ENCODE results near the gene STK10.

The STK10 gene

DNA sequence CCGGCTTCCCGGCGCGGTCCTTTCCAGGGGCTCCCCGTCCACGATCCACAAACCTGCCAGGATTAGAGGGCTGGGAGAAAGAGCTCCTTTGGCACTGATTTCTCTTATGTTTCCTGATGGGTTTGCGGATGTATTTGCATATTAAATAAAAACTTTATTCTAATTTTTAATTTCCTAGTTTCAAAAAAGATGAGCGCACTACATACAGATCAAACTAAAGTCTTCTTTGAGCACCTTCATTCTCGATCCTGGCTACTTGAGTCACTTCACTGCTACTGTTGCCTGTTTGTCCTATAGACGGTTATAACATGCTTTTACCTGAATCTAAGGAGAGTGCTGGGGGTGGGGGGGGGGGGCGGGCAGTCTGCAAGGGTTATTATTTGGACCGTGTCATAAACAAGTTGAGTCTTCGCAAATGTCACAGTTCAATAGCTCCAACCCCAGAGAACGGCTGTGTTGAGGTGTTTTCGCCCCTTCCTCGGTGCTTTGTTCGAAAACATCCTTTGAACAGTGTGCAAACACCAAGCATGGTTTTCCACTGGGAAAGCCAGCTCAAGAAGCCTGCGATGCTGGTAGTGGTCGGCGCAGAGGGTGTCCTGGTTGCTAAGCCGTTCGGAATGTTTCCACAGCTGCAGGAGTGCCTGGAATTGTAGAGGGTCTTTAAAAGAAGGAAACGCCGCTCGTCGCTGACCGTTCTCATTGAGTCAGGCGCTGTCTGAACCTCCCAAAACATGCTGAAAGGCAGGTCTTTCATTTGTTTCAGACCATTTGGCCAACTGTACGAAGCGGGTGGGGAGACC lies 1.1 kb upstream of the STK10 start:
- no peak for DNase-seq

DNA sequence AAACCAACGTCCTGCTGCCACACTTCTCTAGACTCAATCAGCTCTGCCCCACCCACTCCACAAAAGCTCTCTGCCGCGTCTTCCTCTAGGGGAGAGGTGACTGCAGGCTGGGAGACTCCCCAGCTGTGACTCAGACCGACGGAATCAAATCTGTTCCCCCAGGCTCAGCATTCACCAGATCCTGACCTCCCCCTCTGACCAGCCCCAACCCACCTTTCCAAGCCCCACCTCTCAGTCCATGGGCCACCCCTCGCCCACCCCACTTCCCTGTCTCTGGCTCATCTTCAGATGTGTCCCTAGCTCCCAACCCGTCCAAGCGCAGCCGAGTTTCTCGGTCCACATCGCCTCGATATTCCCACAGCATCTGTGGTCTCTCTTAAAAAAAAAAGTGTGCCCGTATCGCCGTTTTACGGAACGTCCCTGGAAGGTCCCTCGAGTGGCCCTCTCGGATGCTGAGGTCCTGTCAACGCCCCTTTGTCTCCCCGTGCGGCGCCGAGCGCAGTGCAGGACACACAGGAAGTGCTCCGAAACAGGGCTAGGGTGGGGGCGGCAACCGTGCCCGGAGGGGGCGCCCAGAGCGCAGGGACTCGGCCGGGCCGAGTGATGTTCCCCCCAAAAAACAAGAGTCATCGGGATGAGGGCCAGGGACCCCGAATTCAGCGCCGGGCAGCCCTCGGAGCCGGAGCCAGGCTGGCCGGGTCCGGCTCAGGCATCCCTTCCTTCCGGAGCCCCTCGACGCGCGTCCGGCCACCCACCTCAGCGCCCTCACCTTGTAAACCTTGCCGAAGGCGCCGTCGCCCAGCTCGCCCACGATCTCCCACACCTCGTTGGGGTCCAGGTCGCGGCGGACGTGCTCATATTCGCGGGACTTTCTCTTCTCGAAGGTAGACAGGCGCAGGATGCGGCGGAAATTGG lies 649 bp downstream of the STK10 start:
- DNase-seq: peak; percentile 76

DNA sequence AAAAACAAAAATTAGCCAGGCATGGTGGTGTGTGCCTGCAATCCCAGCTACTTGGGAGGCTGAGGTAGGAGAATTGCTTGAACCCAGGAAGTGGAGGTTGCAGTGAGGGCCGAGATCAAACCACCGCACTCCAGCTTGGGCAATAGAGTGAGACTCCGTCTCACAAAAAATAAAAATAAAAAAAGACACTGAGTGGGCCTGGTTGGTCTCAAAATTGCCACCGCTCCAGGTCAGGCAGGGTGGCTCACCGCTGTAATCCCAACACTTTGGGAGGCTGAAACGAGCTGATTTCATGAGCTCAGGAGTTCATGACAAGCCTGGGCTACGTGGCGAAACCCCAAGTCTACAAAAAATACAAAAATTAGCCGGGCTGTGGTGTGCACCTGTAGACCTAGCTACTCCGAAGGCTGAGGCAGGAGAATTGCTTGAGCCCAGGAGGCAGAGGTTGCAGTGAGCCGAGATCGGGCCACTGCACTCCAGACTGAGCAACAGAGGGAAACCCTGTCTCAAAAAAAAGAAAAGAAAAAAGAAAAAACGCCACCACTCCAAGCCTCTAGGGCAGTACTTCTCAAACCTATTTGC lies 1.8 kb downstream of the STK10 start:
- no peak for DNase-seq

DNA sequence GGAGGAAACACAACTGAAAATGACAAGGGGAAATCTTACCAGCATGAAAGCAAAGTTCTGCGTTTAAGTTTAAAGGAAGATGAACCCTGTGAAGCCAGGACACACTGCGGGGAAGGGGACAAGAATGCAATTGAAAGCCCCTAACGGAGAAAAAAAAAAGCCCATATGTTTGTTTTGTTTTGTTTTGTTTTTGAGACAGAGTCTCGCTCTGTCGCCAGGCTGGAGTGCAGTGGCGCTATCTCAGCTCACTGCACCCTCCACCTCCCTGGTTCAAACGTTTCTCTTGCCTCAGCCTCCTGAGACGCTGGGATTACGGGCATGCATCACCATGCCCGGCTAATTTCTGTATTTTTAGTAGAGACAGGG lies 2.9 kb downstream of the STK10 start:
- DNase-seq: no peak

DNA sequence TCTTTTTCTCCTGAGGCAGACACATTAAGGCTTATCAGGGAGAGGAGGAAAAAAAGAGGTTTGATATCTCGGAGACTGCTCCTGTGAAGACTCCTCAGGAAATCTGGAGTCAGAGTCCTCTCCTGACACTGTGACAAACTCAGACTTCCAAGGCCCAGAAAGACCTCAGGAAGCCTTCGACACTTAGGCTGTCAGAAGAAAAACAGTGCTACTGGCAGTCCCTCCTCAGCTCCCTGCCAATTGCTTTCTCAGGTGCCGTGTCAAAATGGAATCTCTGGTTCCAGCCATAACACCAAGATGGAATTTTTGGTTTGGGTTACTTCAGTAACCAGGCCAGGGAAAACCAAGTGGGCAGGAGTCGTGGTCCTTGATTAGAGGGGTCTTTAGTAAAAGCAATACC lies 4.1 kb downstream of the STK10 start:
- DNase-seq: no peak

DNA sequence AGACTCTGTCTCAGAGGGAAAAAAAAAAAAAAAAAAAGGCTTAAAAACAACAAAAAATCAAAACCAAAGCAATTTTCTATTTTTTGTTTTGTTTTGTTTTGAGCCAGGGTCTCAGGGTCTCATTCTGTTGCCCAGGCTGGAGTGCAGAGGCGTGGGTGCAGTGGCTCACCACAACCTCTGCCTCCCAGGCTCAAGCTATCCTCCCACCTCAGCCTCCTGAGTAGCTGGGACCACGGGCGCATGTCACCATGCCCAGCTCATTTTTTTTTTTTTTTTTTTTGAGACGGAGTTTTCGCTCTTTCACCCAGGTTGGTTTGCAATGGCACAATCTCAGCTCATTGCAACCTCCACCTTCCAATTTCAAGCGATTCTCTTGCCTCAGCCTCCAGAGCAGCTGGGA lies 5.7 kb downstream of the STK10 start:
- DNase-seq: no peak

DNA sequence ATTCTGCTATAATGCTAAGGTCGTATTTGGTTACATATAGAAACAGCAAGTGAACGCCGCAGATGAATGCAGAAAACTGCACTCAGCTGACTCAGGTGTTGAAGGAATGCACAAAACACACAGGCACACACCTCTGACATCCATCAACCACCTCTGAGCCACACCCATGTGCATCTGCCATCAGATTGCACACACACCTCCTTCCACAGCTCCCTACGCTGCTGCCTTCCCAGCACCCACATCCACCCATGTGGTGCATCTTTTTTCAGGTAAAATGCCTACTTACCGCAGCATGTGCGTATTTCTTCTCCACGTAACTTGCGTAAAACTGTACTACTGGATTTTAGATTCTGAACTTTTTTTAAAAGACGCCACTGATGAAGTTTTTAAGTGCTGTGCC lies 7.1 kb downstream of the STK10 start:
- no peak for DNase-seq

DNA sequence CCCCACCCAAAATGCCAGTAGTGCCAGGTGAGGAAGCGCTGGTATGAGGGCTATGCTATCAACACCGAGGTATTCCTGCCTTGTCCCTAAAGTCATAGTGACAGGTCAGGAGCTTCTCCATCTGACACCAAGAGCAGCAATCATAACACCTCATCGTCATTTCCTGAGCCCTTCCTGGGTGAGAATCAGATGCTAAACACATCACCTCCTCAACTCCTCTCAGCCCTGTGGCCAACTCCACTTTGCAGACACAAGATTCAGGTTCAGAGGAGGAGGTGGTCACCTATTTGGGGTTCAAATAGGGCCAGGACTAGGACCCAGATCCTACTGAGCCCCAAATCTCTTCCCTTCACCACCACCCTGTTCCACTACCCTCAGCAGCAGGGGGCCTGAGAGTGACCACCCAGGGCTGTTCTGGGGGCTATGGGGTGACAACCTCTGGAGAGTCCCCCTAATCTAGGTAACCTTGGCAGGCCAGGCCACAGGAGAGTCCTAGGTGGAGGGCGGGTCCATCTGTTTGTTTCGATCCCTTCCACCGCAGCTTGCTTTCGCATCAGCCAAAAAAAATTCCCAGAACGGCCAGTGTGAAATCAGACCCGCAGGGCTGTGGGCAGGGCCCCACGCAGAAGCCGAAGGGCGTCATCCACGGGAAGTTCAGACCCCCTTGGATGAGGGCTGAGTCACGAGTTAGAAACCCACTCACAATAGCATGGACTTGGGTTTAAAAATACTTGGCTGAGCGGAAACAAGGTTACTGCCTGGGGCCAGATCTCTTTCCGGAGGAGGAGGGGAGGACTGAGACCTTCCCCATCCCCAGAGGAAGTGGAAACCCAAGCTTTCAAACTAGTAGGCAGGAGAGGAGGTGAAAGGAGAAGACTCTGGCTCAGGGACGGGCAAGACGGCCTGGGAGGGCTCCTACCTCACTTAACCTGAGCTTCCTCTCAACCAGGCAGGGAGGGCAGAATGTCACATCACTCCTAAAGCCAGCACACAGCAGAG lies 8.7 kb downstream of the STK10 start:
- DNase-seq: peak; percentile 60

DNA sequence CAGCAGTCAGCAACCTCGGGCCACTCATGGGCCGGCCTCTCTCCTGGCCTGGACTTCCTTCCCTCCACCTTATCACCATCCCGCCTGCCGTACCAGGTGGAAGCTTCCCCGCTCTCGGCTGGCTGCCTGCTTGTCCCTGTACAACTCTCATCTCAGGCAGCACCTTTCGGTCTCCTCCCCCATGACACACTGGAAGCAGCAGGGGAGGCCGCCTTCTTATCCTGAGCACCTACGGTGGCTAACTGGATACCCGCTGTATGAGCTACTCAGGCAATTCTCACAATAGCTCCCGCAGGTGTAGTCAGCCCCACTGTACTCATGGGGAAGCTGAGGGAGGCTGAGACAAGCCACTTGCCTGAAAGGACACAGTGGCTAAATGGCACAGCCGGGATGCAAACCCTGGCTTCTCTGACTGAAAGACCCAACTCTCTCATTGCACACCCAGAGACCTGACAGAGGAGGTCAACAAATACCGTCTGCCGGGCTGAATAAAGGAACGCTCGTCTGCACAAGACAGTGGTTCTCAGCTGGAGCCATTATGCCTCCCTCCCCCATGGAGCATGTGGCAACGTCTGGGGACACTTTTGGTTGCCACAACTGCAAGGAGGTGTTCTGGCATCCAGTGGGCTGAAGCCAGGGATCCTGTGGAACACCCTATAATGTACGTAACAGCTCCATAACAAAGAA lies 9.6 kb downstream of the STK10 start:
- peak; percentile 24 for DNase-seq

DNA sequence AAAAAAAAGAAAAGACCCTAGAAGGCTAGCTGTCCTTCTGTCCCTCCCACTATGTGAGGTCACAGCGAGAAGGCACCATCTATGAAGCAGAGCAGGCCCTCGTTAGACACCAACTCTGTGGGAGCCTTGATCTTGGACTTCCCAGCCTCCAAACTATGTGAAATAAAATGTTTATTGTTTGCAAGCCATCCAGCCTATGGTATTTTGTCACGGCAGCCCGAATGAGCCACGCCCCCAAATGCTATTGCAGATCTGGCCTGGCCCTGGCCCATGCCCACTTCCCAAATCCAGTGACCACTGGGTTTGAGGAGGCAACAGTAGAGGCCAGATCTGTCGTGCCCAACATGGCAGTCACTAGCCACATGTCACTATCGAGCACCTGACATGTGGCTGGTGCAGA lies 10.8 kb downstream of the STK10 start:
- no peak for DNase-seq

DNA sequence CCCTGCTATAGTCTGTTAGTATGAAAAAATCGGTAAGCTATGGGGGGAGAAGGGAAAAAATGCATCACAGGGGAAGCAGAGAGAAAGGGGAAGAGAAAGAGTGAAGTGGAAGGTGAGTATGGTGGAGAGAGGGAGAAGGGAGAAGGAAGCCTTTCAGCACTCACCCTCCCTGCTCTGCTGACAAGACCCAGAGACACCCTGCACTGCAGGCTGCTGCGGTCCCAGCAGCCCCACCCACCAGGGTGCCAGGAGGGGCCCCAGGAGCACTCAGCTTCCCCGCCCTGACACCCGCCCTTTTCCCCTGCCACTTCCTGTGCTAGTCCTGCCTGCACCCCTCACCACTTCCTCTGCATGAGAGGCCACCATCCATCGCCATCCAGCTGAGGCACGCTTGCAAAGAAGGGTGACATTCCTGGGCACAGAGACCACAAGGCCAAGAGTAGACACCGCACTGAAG lies 12.7 kb downstream of the STK10 start:
- peak; percentile 88 for DNase-seq

DNA sequence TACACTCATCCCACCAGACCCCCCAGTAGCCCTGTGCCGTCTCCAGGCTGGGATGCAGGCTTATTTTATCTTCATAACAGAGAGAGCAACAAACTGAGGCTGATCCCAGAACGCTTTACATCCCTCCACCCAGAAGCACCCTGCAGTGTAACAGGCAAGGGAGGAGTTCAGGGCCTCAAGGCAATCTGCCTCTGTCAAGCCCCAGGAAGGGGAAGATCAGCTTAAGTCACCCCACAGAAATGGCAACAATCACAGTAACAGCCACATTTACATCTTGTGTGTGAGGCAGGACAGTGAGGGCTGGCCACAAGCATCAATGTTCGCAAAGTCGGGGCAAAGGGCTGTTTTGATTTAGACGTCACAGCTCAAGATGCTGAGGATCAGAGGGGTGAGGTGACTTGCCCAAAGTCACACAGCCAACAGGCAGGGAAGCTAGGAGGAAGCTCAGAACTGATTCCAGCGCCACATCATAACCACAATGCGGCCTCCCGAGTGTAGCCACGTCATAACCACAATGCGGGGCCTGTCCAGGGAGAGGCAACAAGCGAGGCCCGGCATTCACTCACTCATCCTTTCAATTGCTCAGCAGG lies 14.4 kb downstream of the STK10 start:
- peak; percentile 83 for DNase-seq

DNA sequence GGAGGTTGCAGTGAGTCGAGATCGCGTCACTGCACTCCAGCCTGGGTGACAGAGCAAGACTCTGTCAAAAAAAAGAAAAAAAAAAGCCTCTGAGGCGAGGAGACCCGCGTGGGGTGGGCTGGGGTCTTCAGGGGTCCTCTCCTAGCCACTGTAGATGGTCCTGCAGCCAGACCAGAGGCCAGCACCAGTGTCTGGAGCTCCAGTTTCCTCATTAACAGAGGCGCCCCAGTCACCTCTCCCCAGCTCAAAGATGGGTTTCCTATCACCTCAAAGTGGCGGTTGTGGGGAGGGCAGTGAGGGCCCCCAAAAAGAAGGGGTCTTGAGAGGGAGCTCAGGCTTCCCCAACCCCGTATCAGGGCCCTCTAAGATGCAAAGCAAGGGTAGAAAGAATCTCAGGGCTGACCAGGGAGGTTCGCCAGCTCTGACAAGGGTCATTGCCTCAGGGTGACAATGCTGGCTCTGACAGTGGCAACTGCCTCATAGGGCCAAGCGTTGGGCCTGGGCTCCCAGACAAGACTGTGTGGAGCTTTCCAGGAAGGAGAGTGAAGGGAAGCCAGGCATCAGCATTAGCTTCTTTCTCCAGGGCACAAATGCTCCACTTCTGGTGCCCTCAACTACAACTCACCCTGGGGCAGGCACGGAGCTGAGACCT lies 15.0 kb downstream of the STK10 start:
- no peak for DNase-seq

DNA sequence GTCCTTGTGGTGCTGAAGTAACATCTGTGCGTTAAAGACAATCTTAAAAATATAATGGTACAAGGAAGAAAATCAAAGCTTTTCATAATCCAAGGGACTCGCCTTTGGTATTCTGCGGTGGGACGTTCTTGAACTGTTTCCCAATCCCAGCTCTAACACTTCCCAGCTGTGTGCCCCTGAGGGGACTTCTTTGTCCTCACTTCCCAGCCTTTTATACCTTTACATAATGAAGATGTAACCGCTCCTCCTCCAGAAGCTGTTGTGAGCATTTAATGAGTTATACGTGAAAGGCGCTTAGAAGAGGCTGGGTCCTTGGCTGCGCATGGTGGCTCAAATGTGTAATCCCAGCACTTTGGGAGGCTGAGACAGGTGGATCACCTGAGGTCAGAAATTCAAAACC lies 16.9 kb downstream of the STK10 start:
- DNase-seq: no peak

DNA sequence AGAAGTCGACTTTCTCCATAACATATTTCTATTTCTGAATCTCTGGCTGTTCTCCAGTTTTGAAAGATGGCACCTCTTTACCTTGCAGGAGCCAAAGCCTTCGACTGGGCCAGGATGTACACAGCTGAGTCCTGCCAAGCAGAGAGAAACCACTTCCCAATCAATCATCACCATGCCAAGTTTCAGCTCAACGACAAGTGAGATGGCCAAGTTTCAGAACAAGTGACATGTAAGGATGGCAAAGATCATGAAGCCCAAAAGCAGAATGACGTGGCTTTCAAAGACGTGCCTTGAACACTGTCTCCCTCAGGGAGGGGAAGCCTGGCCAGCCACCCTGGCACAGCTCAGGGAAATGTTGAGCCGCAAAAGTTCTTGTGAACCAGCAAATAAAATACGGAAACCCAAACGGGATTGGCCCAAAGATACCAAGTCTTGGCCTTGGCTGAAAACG lies 17.7 kb downstream of the STK10 start:
- no peak for DNase-seq

DNA sequence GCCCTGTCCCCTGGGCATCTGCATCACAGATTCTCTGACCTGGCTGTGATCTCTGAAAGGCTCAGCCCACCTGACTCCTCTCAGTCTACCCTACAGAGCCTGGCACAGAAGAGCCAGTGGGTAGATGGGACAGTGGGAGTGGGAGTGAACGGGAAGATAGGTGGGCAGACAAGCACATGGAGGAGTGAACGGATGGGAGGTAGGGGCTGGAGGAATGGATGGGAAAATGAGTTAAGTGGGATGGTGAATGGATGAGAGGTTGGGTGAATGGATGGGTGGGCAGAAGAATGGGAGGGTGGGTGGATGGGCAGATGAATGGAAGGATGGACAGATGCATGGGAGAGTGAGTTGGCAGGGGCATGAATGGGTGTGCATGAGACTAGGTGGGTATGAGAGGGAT lies 18.8 kb downstream of the STK10 start:
- no peak for DNase-seq

DNA sequence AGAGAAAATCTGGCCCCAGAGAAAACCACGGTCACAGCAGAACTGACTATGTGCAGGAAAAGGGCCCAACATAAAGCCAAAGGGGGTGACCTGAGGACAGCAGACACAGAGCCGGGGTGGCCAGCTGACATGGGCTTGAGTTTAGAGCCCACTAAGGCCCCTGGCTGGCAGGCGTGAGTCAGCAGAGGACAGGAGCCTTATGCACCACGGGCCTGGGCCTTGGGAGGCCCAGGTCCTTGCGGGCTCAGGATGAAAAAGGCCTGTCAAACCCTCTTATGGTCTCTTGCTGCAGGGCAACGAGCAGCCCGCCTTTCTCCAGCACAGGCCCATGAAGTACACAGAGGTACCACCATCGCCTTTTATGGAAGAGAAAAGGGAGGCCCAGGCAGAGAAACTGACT lies 19.7 kb downstream of the STK10 start:
- DNase-seq: no peak

DNA sequence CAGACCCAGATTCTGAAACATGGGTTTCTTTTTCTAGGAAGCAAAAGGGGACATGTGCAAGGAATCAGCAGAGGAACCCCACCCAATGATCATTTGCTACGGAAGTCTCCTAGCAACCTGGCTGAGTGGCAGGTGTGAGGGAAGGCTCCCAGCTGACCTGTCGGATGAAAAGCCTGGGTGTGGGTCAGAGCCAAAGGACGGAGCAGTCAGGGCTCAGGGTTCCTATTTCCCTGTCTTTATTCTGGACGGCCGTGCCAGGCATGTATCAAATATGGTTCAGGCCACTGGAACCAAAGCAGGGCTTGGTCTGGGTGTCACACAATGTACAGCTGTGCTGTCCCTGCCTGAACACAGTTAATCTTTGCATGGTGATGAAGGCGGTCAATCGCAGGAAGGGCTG lies 20.1 kb downstream of the STK10 start:
- no peak for DNase-seq

DNA sequence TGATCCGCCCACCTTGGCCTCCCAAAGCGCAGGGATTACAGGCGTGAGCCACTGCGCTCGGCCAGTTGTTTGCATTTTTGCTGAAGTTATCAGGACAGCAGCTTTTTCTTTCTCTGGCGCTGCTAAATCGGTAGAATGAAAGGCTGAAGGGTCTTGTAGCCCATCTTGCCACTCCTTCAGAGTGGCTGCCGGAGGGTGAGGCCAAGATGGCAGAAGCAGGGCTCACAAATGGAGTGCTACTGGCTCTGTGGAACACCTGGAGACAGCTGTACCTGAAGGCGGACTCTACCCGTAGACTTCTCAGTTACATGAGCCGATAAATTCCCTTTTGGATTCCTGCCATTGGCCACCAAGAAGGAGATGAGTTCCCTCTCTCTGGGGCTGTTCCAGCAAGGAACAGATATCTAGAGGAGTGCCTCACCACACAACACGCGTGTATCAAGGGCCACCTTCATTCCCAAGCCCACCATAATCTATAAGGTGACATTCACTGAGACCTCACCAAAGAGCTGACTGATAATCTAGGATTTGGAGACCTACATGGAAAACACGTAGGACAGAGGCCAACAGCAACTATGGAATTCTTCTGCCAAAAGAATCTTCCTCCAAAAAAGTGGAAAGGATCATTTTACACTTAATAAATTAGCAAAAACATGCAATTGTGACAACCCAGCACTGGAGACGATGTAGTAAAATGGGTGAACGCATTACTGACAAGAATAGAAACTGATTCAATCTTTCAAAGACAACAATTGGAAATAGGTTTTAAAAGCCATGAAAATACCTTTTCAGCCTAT lies 21.8 kb downstream of the STK10 start:
- no peak for DNase-seq

DNA sequence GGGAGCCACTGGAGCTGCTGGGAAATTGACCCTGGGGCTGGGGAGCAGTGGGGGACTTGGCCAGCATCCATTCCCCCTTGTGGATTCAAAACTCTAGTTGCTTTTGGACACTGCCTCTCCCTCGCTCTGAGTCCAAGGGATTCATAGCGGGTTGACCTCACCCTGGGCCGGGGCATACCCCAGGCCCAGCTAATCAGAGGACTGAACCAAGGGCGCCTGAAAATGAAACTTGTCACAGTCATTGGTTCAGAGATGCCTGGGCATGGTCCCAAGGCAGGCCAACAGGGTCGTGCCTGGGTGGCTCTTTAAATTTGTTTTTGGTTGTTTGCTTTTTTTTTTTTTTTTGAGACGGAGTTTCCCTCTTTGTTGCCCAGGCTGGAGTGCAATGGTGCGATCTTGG lies 22.6 kb downstream of the STK10 start:
- no peak for DNase-seq
